Measurements from ENCODE around the gene PRKCA. TPM values are rescaled to one million over a fixed set of nuclear protein-coding genes. Genes with fewer than 3 reads are reported as not detected.

Gene PRKCA
- total and polyA plus RNA-seq, 2 donors (not counting 3 experiments of a cell fraction or from before 2014, with no cell fraction given) = 7.5 to 34.2 TPM

- dilution Hi-C loops (cut with MboI; ENCODE audit: extremely low pct_ligation_motif_present, low sequenced_read_pairs) (no loop called here), intact Hi-C loops (cut with micrococcal nuclease) (no loop called here)
- TF ChIP-seq MYC (IDR thresholded peaks at IDR 0.05; ENCODE audit: low read depth, low read length) (no peak), GATA2 (IDR thresholded peaks at IDR 0.05; ENCODE audit: insufficient read depth, insufficient read length, low read depth, low read length) (no peak), EZH2 (IDR thresholded peaks at IDR 0.05; ENCODE audit: borderline replicate concordance, low read depth, low read length, severe bottlenecking) (no peak), FOS (IDR thresholded peaks at IDR 0.05; ENCODE audit: borderline replicate concordance, insufficient read depth, low read length) (no peak), POLR2AphosphoS5 (IDR thresholded peaks at IDR 0.05; ENCODE audit: insufficient read depth, low read depth, low read length) (no peak), MAX (IDR thresholded peaks at IDR 0.05; ENCODE audit: insufficient read depth, insufficient read length) (no peak), CTCF (IDR thresholded peaks at IDR 0.05; ENCODE audit: extremely low read depth in 1 of 2, insufficient read depth in 1 of 2, low read depth in 1 of 2, low read length in 2 of 2) (no peak), POLR2A (IDR thresholded peaks at IDR 0.05; ENCODE audit: low read depth, low read length) (no peak), JUN (IDR thresholded peaks at IDR 0.05; ENCODE audit: borderline replicate concordance, insufficient read depth, insufficient read length, low read depth) (no peak)
- Histone ChIP-seq H3K9ac (replicated peaks; ENCODE audit: extremely low read depth, insufficient read depth, low read length) (no peak overlapping the region), H3K9me1 (replicated peaks; ENCODE audit: control insufficient read depth, extremely low read depth, insufficient read depth, low read length) (no peaks in the 10 kb centered on the region), H3K9me3 (replicated peaks; ENCODE audit: control insufficient read depth, insufficient read depth, low read length) (no peaks in the 10 kb centered on the region), H3K4me2 (ENCODE audit: insufficient read depth, low read length) (no peak overlapping the region), H3K27me3 (ENCODE audit: control insufficient read depth in 2 of 2, insufficient read depth in 2 of 2, low read length in 2 of 2) (no peaks in the 10 kb centered on the region), H2AFZ (ENCODE audit: low read depth, low read length) (no peak overlapping the region), H3K4me1 (ENCODE audit: control insufficient read depth, extremely low read depth, insufficient read depth, low read length) (no peaks in the 10 kb centered on the region), H4K20me1 (replicated peaks; ENCODE audit: control insufficient read depth, extremely low read depth, insufficient read depth, low read length) (no peaks in the 10 kb centered on the region), H3K36me3 (ENCODE audit: control insufficient read depth in 2 of 2, extremely low read depth in 1 of 2, insufficient read depth in 2 of 2, low read length in 2 of 2) (no peaks in the 10 kb centered on the region), H3K27ac (ENCODE audit: insufficient read depth, low read depth, low read length) (no peak overlapping the region), H3K79me2 (ENCODE audit: control insufficient read depth, insufficient read depth, low read length) (no peaks in the 10 kb centered on the region), H3K4me3 (replicated peaks in 1 of 3; ENCODE audit: insufficient read depth in 1 of 3, low read depth in 1 of 3, low read length in 3 of 3) (no peak overlapping the region)
- no TSS peak for BruUV-seq (replicated peaks)
- ChIA-PET CTCF (no interaction called here), POLR2A (no interaction called here)
- FAIRE-seq = no peak
- no peak for DNase-seq (ENCODE audit: low read depth, low spot score)
Measured at GRCh38 chr17:66533572-66533971, 231.2 kb downstream of the PRKCA start.

Data from endothelial cell of umbilical vein (primary cell).